IPS-NIHi11 (cell line): Measurements from ENCODE around the gene GOLGA8O.
"Not testable (repeated sequence)": the region's sequence is repeated elsewhere in the genome, so short reads cannot be mapped to it uniquely, and the experiment has no call there.

ENCODE experiments used
- DNase-seq: peaks from one replicate; pipeline ENCODE4 v3.0.0; 2012; ENCODE audit warnings: mixed read lengths, low spot score

Gene GOLGA8O

GRCh38 chr15:32455534-32455933 is at the start of gene GOLGA8O:
Gene GOLGA8O, minus strand, starts transcription at chr15:32455634. Its CDS starts 98 bp downstream, at chr15:32455536.
- DNase-seq: not testable (repeated sequence)

- DNase-seq: not testable (repeated sequence)
These were observed 48.8 kb upstream of the GOLGA8O start for GRCh38 chr15:32504152-32504811.

GRCh38 chr15:32502946-32503345 is 47.5 kb upstream of the GOLGA8O start:
- not testable (repeated sequence) for DNase-seq

- DNase-seq: not testable (repeated sequence)
These were observed 37.3 kb upstream of the GOLGA8O start for GRCh38 chr15:32492768-32493167.

DNA sequence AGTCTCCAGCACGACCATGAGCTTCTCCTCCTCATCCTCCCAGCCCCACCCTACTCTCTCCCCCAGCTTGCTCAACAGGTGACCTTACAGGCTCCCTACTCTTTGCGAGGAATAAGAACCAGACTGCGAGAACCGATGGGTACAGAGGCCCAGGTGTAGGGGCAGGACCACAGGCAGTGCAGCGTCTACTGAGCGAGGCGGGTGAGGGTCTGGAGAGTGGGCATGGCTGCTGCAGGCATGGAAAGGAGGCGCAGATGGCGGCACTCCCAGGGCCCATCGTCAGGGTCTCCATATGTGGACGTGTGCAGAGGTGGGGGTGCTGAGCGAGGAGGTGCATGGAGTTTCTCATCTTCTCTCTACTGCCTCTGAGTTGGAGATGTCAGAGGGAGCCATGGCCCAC is 31.0 kb upstream of the GOLGA8O start:
- DNase-seq: not testable (repeated sequence)

DNA sequence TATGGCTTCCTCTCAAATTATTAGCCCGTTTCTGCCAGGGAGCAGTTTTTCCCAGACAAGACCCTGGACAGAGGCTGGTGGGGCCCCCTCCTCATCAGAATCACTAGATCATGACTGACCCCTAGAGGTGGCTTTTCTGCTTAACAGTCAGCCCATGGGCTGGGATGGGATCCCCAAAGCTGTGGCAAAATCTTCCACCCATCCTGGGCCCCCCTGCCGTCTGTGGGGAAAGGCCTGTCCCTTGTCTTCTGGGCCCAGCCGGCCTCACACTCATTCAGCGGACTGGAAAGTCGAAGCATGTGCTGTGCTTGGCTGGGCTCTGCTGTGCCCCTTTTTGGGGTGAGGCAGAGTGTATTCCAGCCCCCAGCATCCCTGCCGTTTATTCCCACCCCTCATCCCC is 27.9 kb upstream of the GOLGA8O start:
- DNase-seq: not testable (repeated sequence)

- not testable (repeated sequence) for DNase-seq
These were observed 26.2 kb upstream of the GOLGA8O start for GRCh38 chr15:32481683-32482082.

- DNase-seq: not testable (repeated sequence)
These were observed 12.6 kb upstream of the GOLGA8O start for GRCh38 chr15:32468076-32468475.

GRCh38 chr15:32440445-32440977 is 14.9 kb downstream of the GOLGA8O start:
- not testable (repeated sequence) for DNase-seq

GRCh38 chr15:32434102-32434963 is 21.1 kb downstream of the GOLGA8O start:
- DNase-seq: not testable (repeated sequence)

DNA sequence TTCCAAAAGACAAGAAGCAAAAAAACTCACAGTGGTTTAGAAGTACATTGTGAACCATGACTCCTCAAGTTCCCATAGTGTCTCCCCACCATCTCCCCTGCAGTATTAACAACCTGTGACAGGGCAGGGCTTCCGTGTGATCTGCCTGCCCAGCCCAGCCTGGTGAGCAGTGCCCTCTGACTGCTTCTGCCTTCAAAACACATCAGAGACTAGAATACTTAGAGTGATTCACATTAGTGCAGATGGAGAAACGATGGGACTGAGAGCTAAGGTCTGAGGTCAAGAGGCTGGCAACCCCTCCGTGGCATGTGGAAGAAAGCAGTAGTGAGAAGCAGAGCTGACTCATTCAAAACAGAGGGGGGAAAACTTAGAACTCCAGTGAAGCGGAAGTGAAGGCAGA is 27.8 kb downstream of the GOLGA8O start:
- not testable (repeated sequence) for DNase-seq

GRCh38 chr15:32426511-32426910 is 28.9 kb downstream of the GOLGA8O start:
- not testable (repeated sequence) for DNase-seq

DNA sequence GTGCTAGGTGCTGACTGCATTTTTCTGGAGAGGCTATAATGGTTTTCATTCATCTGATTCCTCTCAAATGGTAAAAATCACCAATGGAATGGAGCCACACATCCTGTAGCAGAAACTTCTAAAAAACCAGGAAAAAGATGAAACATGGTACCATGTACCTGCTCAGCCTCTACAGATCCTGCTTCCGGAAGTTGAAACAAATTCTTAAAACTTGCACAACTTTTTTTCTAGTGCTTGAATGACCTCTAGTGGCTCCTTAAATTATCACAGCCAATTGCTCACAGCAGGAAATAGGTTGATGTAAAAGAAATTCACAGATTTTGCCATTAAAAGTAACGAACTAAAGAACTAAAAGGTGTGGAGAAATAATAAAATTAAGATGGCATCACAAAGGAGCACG is 47.5 kb downstream of the GOLGA8O start:
- DNase-seq: not testable (repeated sequence)

GRCh38 chr15:32403192-32403591 is 52.2 kb downstream of the GOLGA8O start, which contains the start of gene GOLGA8K:
Gene GOLGA8K, minus strand, starts transcription at chr15:32403292. Its CDS starts 98 bp downstream, at chr15:32403194.
- not testable (repeated sequence) for DNase-seq

DNA sequence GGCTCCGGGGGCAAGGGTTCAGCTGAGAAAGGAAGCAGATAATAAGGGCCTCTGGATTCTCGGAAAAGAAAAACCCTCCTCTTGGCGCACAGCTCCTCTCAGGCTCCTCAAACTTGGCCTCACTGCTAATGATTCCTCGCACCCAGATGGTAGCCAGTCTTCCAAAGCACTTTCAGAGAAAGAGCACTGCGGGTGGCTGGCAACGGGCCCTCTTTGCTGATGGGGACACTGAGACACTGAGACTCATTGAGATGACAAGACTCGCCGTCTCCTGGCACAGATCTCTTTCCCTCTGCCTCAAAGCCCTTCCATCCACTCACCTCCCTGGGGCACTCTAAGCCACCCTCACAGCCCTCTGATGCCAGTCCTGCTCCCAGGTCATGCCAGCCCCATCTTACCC is 58.9 kb downstream of the GOLGA8O start:
- not testable (repeated sequence) for DNase-seq
